Dermis lymphatic vessel endothelial cell (primary cell): ENCODE measurements around the gene KCNC1. TPM values are rescaled to one million over a fixed set of nuclear protein-coding genes. Genes with fewer than 3 reads are reported as not detected.

Source experiments
- total RNA-seq: library from RNA; depleted of rRNA; stranded (reverse); fragments of >200 nt; gene quantifications from 2 replicates; pipeline ENCODE4 v1.2.1, GENCODE V29; 2014

KCNC1 gene
- total RNA-seq, result not detected in 2 replicates

DNA sequence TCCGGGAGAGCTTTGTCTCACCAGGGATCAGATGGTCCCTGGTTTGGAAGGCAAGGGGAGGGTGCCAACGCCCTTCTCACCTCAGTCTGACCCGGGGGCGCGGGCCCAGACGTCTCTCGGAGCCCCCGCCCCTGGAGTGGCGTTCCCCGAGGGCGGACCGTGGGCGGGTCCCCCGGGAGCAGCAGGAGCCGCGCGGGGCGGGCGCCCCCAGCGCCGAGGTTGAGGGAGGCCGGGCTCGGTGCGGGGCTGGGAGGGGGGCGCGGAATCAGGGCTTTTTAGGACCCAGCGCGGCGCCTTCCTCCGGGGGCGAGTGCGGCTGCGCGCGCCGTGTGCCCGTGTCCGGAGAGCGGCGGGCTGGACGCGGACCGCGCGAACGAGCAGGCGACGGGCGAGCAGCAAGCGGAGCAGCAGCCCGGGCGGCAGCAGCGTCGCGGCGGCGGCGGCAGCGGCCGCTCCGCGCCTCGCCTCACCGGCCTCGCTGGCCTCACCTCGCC is at the start of gene KCNC1:
Gene KCNC1, plus strand, starts transcription at position 364 of the 494 bp plus-strand sequence. CDS start 1,222 bp downstream, outside the sequence.

DNA sequence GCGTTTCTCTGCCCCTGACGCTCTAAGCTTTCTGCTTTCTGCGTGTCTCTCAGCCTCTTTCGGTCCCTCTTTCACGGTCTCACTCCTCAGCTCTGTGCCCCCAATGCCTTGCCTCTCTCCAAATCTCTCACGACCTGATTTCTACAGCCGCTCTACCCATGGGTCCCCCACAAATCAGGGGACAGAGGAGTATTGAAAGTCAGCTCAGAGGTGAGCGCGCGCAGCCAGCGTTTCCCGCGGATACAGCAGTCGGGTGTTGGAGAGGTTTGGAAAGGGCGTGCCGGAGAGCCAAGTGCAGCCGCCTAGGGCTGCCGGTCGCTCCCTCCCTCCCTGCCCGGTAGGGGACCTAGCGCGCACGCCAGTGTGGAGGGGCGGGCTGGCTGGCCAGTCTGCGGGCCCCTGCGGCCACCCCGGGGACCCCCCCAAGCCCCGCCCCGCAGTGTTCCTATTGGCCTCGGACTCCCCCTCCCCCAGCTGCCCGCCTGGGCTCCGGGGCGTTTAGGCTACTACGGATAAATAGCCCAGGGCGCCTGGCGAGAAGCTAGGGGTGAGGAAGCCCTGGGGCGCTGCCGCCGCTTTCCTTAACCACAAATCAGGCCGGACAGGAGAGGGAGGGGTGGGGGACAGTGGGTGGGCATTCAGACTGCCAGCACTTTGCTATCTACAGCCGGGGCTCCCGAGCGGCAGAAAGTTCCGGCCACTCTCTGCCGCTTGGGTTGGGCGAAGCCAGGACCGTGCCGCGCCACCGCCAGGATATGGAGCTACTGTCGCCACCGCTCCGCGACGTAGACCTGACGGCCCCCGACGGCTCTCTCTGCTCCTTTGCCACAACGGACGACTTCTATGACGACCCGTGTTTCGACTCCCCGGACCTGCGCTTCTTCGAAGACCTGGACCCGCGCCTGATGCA is 15.3 kb upstream of the KCNC1 start, which contains the start of gene MYOD1:
Gene MYOD1, plus strand, starts transcription at position 544 of the 910 bp plus-strand sequence. Its CDS starts 212 bp downstream, at position 756.

Other genes starting within 250 kb of the KCNC1 start
- not detected in 2 replicates for gene USH1C, start 190.4 kb upstream of the KCNC1 start, total RNA-seq
- not detected in 2 replicates for gene OTOG, start 187.5 kb upstream of the KCNC1 start, total RNA-seq
- gene MYOD1, start 15.2 kb upstream of the KCNC1 start, total RNA-seq, result not detected in 2 replicates